B cell (primary cell): ENCODE measurements around the gene KAT7. TPM values are rescaled to one million over a fixed set of nuclear protein-coding genes. Genes with fewer than 3 reads are reported as not detected.

Experiments used
- ATAC-seq: fragments of 200-7000 bp; cut with Tn5 transposase; one replicate; pipeline ENCODE4 v1.10.0; 2021; ENCODE audit warnings: low read depth, mild to moderate bottlenecking, moderate number of reproducible peaks, moderate library complexity
- CTCF ChIA-PET: fragments of 350-600 bp; sonication (Branson Sonifier 250); formaldehyde crosslinking; loops from one replicate; lab custom pipeline; 2021; ENCODE audit warnings: antibody characterized with exemption, inconsistent platforms; lab: Charles Lee
- POLR2A ChIA-PET: fragments of 350-600 bp; sonication (Branson Sonifier 250); formaldehyde crosslinking; loops from one replicate; lab custom pipeline; 2021; ENCODE audit warnings: antibody characterized with exemption; lab: Charles Lee
- DNase-seq: peaks from one replicate; pipeline ENCODE4 v3.0.0; 2013
- H2AFZ ChIP-seq: 2 replicates; pipeline ENCODE4 v1.6.1; 2012; ENCODE audit warnings: mild to moderate bottlenecking, low read depth, low read length; ENCODE audit not compliant: insufficient read depth, poor library complexity, severe bottlenecking
- H3K27ac ChIP-seq, 2 donors: 1 replicate in 1 of 2; 2 replicates in 1 of 2; pipeline ENCODE4 v1.5.1; 2012 to 2013; ENCODE audit warnings: low read length in 2 of 2, mild to moderate bottlenecking in 2 of 2, moderate library complexity in 1 of 2
- H3K27me3 ChIP-seq, 4 experiments: fragments of 200-600 bp in 1 of 4; sonication (generic) in 1 of 4; replicated peaks in 1 of 4; 1 replicate in 2 of 4; 2 replicates in 2 of 4; pipeline versions ENCODE4 v1.6.1 to v1.7.0; 2013 to 2016; ENCODE audit warnings: low read length in 3 of 4, mild to moderate bottlenecking in 2 of 4, mixed read lengths in 1 of 4, moderate library complexity in 1 of 4; ENCODE audit not compliant: insufficient read depth in 4 of 4, control insufficient read depth in 3 of 4; ENCODE audit errors: control extremely low read depth in 1 of 4
- H3K36me3 ChIP-seq, 2 experiments: replicated peaks in 1 of 2; 1 replicate in 1 of 2; 2 replicates in 1 of 2; pipeline versions ENCODE4 v1.6.1 to v1.7.1; 2013; ENCODE audit warnings: low read length in 1 of 2; ENCODE audit not compliant: insufficient read depth in 2 of 2, control insufficient read depth in 1 of 2; ENCODE audit errors: control extremely low read depth in 1 of 2, extremely low read depth in 1 of 2
- H3K4me1 ChIP-seq, 2 donors: fragments of 200-600 bp in 1 of 2; sonication (generic) in 1 of 2; 1 replicate in 1 of 2; 2 replicates in 1 of 2; pipeline versions ENCODE4 v1.5.1 to v1.6.1; 2013 to 2017; ENCODE audit warnings: low read length in 2 of 2; ENCODE audit not compliant: control insufficient read depth in 2 of 2, insufficient read depth in 2 of 2
- H3K4me2 ChIP-seq: replicated peaks from 2 replicates; pipeline ENCODE3; 2012; ENCODE audit warnings: mild to moderate bottlenecking, low read depth, low read length; ENCODE audit not compliant: poor library complexity, severe bottlenecking
- H3K4me3 ChIP-seq, 5 experiments: fragments of 200-600 bp in 1 of 5; sonication (generic) in 1 of 5; 1 replicate in 3 of 5; 2 replicates in 2 of 5; pipeline versions ENCODE4 v1.5.1 to v1.7.0; 2011 to 2016; ENCODE audit warnings: low read length in 4 of 5, mild to moderate bottlenecking in 4 of 5, low read depth in 2 of 5, control low read depth in 1 of 5, moderate library complexity in 1 of 5; ENCODE audit not compliant: insufficient read depth in 1 of 5; ENCODE audit errors: control extremely low read depth in 1 of 5, extremely low read depth in 1 of 5
- H3K79me2 ChIP-seq: fragments of 200-600 bp; sonication (generic); one replicate; pipeline ENCODE4 v1.6.0; 2016; ENCODE audit warnings: low read length; ENCODE audit not compliant: control insufficient read depth, insufficient read depth
- H3K9ac ChIP-seq: fragments of 200-600 bp; sonication (generic); 2 replicates; pipeline ENCODE4 v1.6.1; 2017; ENCODE audit warnings: mild to moderate bottlenecking, low read length, moderate library complexity
- H3K9me3 ChIP-seq, 3 donors: one replicate each; pipeline versions ENCODE4 v1.6.1 to v1.7.1; 2013; ENCODE audit warnings: low read length in 2 of 3; ENCODE audit not compliant: control insufficient read depth in 2 of 3, insufficient read depth in 1 of 3; ENCODE audit errors: control extremely low read depth in 1 of 3
- H4K20me1 ChIP-seq: 2 replicates; pipeline ENCODE4 v1.6.0; 2012; ENCODE audit warnings: mild to moderate bottlenecking, low read length; ENCODE audit not compliant: insufficient read depth, control insufficient read depth, poor library complexity, severe bottlenecking
- H3K27ac Mint-ChIP-seq: one replicate; pipeline ENCODE4 v1.8.0; 2021; ENCODE audit warnings: mixed read lengths
- H3K27me3 Mint-ChIP-seq: one replicate; pipeline ENCODE4 v1.8.0; 2021; ENCODE audit warnings: mixed read lengths
- H3K4me1 Mint-ChIP-seq: one replicate; pipeline ENCODE4 v1.8.0; 2021; ENCODE audit warnings: mixed read lengths
- H3K4me3 Mint-ChIP-seq: one replicate; pipeline ENCODE4 v1.8.0; 2021; ENCODE audit warnings: mixed read lengths
- H3K9me3 Mint-ChIP-seq: one replicate; pipeline ENCODE4 v1.8.0; 2022; ENCODE audit warnings: mixed read lengths; ENCODE audit not compliant: insufficient read depth
- CTCF ChIP-seq: fragments of 200-600 bp; IDR thresholded peaks from one replicate; pipeline ENCODE4 v1.8.0; 2022; ENCODE audit warnings: antibody characterized with exemption, mild to moderate bottlenecking
- EZH2 ChIP-seq: IDR thresholded peaks from 2 replicates; pipeline ENCODE4 v1.6.1; 2012; ENCODE audit warnings: borderline replicate concordance, low read depth, mild to moderate bottlenecking, moderate library complexity, low read length; ENCODE audit not compliant: insufficient read depth, poor library complexity, severe bottlenecking
- WGBS: methylation state at CpG from one replicate; pipeline ENCODE4 v1.1.5; 2013; ENCODE audit warnings: missing lambda C conversion rate; ENCODE audit not compliant: insufficient coverage; 5-methylcytosine and 5-hydroxymethylcytosine counted together
- intact Hi-C: fragments of 100-400 bp; cut with micrococcal nuclease; formaldehyde crosslinking; loops from one replicate; pipeline ENCODE4 v1.10.0; 2022
- polyA plus RNA-seq: library from polyadenylated mRNA; depleted of rRNA; stranded (reverse); fragments of >200 nt; gene quantifications from 2 replicates; pipeline ENCODE4 v1.2.3, GENCODE V29; 2012
- total RNA-seq, 2 donors: library from RNA; stranded (reverse); fragments of 120-200 nt in 1 of 2; gene quantifications; 1 replicate in 1 of 2; 2 replicates in 1 of 2; pipeline versions ENCODE4 v1.2.3 to v1.2.4, GENCODE V29; 2013 to 2022

The KAT7 gene
- total and polyA plus RNA-seq, 2 donors (not counting 1 experiment from before 2014, with no cell fraction given) = 16.7 to 124 TPM

GRCh38 chr17:49783071-49783715, 5.3 kb upstream of the KAT7 start:
- CTCF ChIA-PET = interaction anchor here (0.7 to 4.1 kb wide), 4 partner anchors 46 to 216 kb away, joined by 3 to 22 read pairs (median 4); partner anchors contain the start of gene SLC35B1
- Mint-ChIP-seq H3K27ac (no peak overlapping the region), H3K9me3 (no peaks in the 10 kb centered on the region), H3K27me3 (no peaks in the 10 kb centered on the region), H3K4me3 (no peak overlapping the region), H3K4me1 (peaks cover 13% of the 10 kb centered on the region)
- intact Hi-C loops = no loop called here
- H3K27ac ChIP-seq = no peak overlapping the region
- no peak for ATAC-seq
- POLR2A ChIA-PET = interaction anchor here (0.6 kb wide), 1 partner anchor 9 kb away, joined by 5 read pairs; no protein-coding TSS in a partner anchor
- no peak overlapping the region for H2AFZ ChIP-seq
- DNase-seq = no peak
- H3K36me3 ChIP-seq = no peaks in the 10 kb centered on the region
- no peak overlapping the region for H3K4me2 ChIP-seq
- no peaks in the 10 kb centered on the region for H3K79me2 ChIP-seq
- H3K9me3 ChIP-seq = no peaks in the 10 kb centered on the region
- H3K27me3 ChIP-seq = no peaks in the 10 kb centered on the region
- WGBS = 67% methylated on average over 3 of the region's 3 CpGs
- no peaks in the 10 kb centered on the region for H4K20me1 ChIP-seq
- H3K4me3 ChIP-seq = no peak overlapping the region
- H3K9ac ChIP-seq = no peak overlapping the region
- peaks cover 7 to 8% of the 10 kb centered on the region in 2 donors for H3K4me1 ChIP-seq
- TF ChIP-seq EZH2 (no peak), CTCF (no peak)

- TF ChIP-seq EZH2 (no peak), CTCF (no peak)
- Histone ChIP-seq H3K9me3 (no peaks in the 10 kb centered on the region), H3K9ac (no peak overlapping the region), H3K79me2 (peaks cover 3% of the 10 kb centered on the region), H3K27me3 (no peaks in the 10 kb centered on the region), H4K20me1 (no peaks in the 10 kb centered on the region), H3K4me1 (peaks cover 7 to 8% of the 10 kb centered on the region in 2 donors), H2AFZ (no peak overlapping the region), H3K4me2 (no peak overlapping the region), H3K36me3 (no peaks in the 10 kb centered on the region), H3K27ac (no peak overlapping the region), H3K4me3 (no peak overlapping the region)
- H3K4me1 Mint-ChIP-seq = peaks cover 16% of the 10 kb centered on the region
- CTCF ChIA-PET = interaction anchor here (0.7 to 4.1 kb wide), 2 partner anchors 46 to 76 kb away, joined by 3 to 22 read pairs; partner anchors contain the start of gene SLC35B1
- DNase-seq (no peak), ATAC-seq (no peak)
- POLR2A ChIA-PET = no interaction called here
- no peaks in the 10 kb centered on the region for H3K9me3 Mint-ChIP-seq
- no peaks in the 10 kb centered on the region for H3K27me3 Mint-ChIP-seq
- intact Hi-C loops = no loop called here
- no peak overlapping the region for H3K27ac Mint-ChIP-seq
- no peak overlapping the region for H3K4me3 Mint-ChIP-seq
These were observed 4.7 kb upstream of the KAT7 start for GRCh38 chr17:49783791-49784190.
